ENCODE data around the gene LNPEP. TPM values are rescaled to one million over a fixed set of nuclear protein-coding genes. Genes with fewer than 3 reads are reported as not detected.

LNPEP gene
- total RNA-seq, 1 donor from 2014 or later = 33.9 TPM

DNA sequence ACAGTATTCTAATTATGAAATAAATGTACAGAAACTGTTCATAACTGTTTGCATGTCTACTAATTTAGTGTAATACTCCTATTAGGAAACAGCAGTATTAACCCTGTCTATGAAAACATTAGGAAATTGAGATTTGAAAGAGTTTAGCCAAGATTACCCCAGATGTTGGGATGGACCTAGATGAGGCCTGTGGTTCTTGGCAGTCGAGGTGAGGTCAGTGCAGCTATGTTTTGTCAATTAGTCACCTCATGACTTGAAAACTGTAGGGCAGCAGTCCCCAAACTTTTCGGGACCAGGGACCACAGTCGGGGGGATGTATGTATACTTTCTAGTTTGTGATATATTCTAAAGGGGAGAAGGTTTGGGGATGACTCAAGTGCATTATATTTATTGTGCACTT is 4.7 kb downstream of the LNPEP start:
- no peaks in the 10 kb centered on the region for H3K36me3 ChIP-seq
- intact Hi-C loops (cut with DNase I) = no loop called here
- TF ChIP-seq POLR2A (IDR thresholded peaks at IDR 0.05) (no peak), POLR2AphosphoS5 (IDR thresholded peaks at IDR 0.05; ENCODE audit: insufficient read depth in 1 of 2, low read depth in 1 of 2) (no peak)
- TF ChIP-seq, protein P1, sequence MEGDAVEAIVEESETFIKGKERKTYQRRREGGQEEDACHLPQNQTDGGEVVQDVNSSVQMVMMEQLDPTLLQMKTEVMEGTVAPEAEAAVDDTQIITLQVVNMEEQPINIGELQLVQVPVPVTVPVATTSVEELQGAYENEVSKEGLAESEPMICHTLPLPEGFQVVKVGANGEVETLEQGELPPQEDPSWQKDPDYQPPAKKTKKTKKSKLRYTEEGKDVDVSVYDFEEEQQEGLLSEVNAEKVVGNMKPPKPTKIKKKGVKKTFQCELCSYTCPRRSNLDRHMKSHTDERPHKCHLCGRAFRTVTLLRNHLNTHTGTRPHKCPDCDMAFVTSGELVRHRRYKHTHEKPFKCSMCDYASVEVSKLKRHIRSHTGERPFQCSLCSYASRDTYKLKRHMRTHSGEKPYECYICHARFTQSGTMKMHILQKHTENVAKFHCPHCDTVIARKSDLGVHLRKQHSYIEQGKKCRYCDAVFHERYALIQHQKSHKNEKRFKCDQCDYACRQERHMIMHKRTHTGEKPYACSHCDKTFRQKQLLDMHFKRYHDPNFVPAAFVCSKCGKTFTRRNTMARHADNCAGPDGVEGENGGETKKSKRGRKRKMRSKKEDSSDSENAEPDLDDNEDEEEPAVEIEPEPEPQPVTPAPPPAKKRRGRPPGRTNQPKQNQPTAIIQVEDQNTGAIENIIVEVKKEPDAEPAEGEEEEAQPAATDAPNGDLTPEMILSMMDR (IDR thresholded peaks at IDR 0.05) = no peak
- peaks cover 28% of the 10 kb centered on the region for H3K4me1 ChIP-seq
- no peaks in the 10 kb centered on the region for H3K9me3 ChIP-seq
- H3K27ac ChIP-seq = no peak overlapping the region
- no peaks in the 10 kb centered on the region for H3K27me3 ChIP-seq
- H3K4me3 ChIP-seq = no peak overlapping the region
- no peak for DNase-seq (ENCODE audit: extremely low spot score in 2 of 2)

DNA sequence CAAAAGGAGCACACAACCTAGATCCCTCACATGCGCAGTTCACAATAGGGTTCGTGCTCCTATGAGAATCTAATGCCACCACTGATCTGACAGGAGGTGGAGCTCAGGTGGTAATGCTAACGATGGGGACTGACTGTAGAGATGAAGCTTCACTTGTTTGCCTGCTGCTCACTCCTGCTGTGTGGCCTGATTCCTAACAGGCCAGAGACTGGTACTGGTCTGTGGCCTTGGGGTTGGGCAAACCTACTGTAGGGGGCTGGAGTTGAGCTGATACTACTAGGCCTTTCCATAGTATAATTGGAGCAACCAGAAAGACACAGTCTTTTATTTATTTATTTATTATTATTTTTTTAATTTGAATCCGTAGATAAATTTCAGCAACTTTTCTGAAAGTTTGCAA is 5.3 kb downstream of the LNPEP start:
- H3K9me3 ChIP-seq = no peaks in the 10 kb centered on the region
- no peaks in the 10 kb centered on the region for H3K36me3 ChIP-seq
- H3K4me1 ChIP-seq = peaks cover 28% of the 10 kb centered on the region
- no peak for DNase-seq (ENCODE audit: extremely low spot score in 2 of 2)
- H3K4me3 ChIP-seq = no peak overlapping the region
- H3K27me3 ChIP-seq = no peaks in the 10 kb centered on the region
- TF ChIP-seq POLR2AphosphoS5 (IDR thresholded peaks at IDR 0.05; ENCODE audit: insufficient read depth in 1 of 2, low read depth in 1 of 2) (no peak), POLR2A (IDR thresholded peaks at IDR 0.05) (no peak)
- TF ChIP-seq, protein P1 (IDR thresholded peaks at IDR 0.05) = no peak
- intact Hi-C loops (cut with DNase I) = no loop called here
- no peak overlapping the region for H3K27ac ChIP-seq

DNA sequence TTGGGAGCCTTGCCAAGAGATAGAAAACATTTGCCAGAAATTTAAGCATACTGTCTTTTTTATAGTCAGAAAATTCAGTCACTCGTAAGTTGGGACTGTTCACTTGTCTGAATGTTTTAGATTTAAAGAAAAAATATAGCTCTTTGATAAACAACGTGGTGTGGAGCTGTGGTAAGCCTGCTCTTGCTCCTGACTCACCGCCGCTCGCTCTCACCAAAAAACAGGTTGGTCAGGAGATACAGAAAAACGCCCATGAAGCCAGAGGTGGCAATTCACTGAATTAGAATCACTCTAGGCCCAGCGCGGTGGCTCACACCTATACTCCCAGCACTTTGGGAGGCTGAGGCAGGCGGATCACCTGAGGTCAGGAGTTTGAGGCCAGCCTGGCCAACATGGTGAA is 6.2 kb downstream of the LNPEP start:
- Histone ChIP-seq H3K4me3 (no peak overlapping the region), H3K9me3 (no peaks in the 10 kb centered on the region), H3K4me1 (peaks cover 26% of the 10 kb centered on the region), H3K36me3 (no peaks in the 10 kb centered on the region), H3K27ac (no peak overlapping the region), H3K27me3 (no peaks in the 10 kb centered on the region)
- no peak for TF ChIP-seq POLR2AphosphoS5 (IDR thresholded peaks at IDR 0.05; ENCODE audit: insufficient read depth in 1 of 2, low read depth in 1 of 2)
- intact Hi-C loops (cut with DNase I) = no loop called here
- DNase-seq (ENCODE audit: extremely low spot score in 2 of 2) = no peak

DNA sequence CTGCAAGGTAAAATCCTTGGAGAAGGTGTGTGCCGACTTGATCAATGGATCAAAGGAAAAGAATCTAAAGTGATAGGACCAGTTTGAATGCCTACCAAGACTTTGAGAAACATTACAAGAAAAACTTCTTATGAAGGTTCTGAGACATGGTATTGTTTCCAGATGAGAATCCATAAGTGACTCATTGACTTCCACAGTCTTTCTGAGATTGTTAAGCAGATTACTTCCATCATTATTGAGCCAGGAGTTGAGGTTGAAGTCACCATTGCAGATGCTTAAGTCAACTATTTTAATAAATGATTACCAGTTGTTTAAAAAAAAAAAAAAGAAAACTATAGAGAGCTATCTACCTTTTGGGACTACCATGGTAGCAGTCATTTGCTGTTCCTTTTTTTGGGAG is 7.0 kb downstream of the LNPEP start:
- Histone ChIP-seq H3K4me1 (peaks cover 18% of the 10 kb centered on the region), H3K9me3 (no peaks in the 10 kb centered on the region), H3K4me3 (no peak overlapping the region), H3K27ac (no peak overlapping the region), H3K27me3 (no peaks in the 10 kb centered on the region), H3K36me3 (no peaks in the 10 kb centered on the region)
- TF ChIP-seq POLR2AphosphoS5 (IDR thresholded peaks at IDR 0.05; ENCODE audit: insufficient read depth in 1 of 2, low read depth in 1 of 2) (no peak), POLR2A (IDR thresholded peaks at IDR 0.05) (no peak)
- TF ChIP-seq, protein P1 (IDR thresholded peaks at IDR 0.05) = no peak
- intact Hi-C loops (cut with DNase I) = no loop called here
- no peak for DNase-seq (ENCODE audit: extremely low spot score in 2 of 2)

DNA sequence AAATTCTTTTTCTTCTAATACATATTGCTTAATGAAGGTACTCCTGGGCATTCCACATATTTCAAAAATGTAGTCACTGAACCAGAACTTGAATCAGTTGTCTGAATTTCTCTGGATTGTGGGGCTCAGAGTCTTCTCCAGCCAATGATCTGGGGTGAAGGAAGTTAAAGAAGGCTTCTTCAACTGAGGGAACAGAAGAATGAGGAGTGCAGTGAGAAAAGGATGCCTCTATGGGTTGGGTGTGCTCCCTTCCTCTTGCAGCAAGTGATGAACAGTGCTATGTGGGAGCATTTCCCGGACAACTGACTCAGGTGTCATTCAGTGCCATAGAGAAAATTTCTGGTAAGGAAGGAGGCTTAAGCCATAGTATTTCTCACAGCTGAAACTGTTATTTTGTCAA is 7.9 kb downstream of the LNPEP start:
- Histone ChIP-seq H3K27ac (no peak overlapping the region), H3K4me1 (peaks cover 9% of the 10 kb centered on the region), H3K4me3 (no peak overlapping the region), H3K27me3 (no peaks in the 10 kb centered on the region), H3K36me3 (no peaks in the 10 kb centered on the region), H3K9me3 (no peaks in the 10 kb centered on the region)
- no peak for TF ChIP-seq POLR2A (IDR thresholded peaks at IDR 0.05)
- TF ChIP-seq POLR2AphosphoS5 (IDR thresholded peaks at IDR 0.05; ENCODE audit: insufficient read depth in 1 of 2, low read depth in 1 of 2) = no peak
- TF ChIP-seq, protein P1 (IDR thresholded peaks at IDR 0.05) = no peak
- DNase-seq (ENCODE audit: extremely low spot score in 2 of 2) = no peak
- intact Hi-C loops (cut with DNase I) = no loop called here

All from vagina (tissue), 2 donors.